Dedifferentiated amniotic fluid mesenchymal stem cell (primary cell): ENCODE results near the gene GOLGA6A.
"Not testable (repeated sequence)": the region's sequence is repeated elsewhere in the genome, so short reads cannot be mapped to it uniquely, and the experiment has no call there.

Experiments used
- DNase-seq: peaks from one replicate; pipeline ENCODE4 v3.0.0-alpha.2; 2016; ENCODE audit errors: extremely low spot score

Gene GOLGA6A

GRCh38 chr15:74082450-74082849 is at the start of gene GOLGA6A:
GOLGA6A (minus strand) TSS chr15:74082550; CDS start chr15:74082509, 41 bp downstream.
- not testable (repeated sequence) for DNase-seq

DNA sequence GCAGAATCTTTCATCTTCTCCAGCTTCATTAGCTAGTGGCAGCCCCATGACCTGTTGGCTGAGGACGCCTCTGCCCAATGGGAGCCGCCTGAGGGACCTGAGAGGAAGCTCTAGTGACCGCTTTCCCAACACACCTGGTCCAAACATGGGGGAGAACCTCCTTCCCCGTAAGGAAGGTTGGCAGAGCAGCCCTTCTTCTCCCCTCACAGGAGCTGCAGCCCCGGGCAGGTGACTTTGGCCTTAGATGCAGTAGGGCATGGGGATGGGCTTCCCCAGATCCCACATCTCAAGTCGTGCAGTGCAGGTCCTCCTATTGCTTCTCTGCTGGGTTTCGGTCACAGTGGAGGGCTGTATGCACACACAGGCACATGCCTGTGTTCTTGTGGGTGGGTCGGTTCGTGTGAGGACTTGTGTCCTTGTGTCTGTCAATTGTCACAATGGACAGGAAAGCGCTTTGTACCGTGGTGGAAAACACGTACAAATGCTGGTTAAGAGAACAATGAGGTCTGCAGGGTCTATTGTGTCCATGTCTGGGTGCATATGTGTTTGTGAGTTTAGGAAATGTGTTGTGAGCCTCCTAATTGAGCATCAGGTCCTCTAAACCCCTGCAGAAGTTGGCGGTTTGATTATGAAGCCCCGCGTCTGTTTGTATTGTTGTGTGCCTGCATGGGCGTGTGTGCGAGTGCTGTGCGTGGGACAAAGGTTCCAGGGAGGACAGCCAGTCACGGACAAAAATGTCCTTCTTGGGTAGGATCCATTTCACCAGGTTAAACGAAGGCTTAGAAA is 49.5 kb upstream of the GOLGA6A start:
- DNase-seq: no peak

GRCh38 chr15:74130849-74131627 is 48.7 kb upstream of the GOLGA6A start:
- DNase-seq: no peak

GRCh38 chr15:74130155-74130848 is 48.0 kb upstream of the GOLGA6A start, which contains the start of gene ISLR2:
ISLR2 (plus strand) TSS chr15:74130586; CDS start chr15:74132755, 2,169 bp downstream.
- DNase-seq: no peak

DNA sequence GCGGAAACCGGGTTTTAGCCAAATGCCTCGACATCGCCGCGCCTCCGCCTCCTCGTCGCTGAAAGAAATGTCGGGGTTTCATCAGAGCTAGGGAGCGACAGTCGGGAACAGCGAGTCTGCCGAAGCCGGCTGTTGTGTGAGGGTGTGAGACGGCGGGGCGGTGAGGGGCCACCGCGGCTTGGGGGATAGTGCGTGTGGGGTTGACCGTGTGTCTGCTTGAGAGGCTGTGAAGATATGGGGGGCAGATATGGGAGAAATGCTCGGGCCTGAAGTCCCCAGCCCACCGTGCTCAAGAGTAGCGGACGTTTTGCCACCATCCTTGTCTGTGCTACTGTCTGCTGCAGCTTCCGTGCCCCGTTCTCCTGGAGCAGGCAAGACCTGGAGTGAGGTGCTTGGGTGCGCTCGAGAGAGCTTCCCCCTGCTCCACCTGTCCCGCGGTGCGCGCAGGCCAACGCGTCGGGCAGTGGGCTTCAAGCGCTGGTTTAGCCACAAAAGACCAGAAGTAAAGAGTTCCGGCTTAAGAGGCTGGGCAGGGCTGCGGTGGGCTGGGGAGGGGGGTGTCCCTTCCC is 47.3 kb upstream of the GOLGA6A start:
- no peak for DNase-seq

DNA sequence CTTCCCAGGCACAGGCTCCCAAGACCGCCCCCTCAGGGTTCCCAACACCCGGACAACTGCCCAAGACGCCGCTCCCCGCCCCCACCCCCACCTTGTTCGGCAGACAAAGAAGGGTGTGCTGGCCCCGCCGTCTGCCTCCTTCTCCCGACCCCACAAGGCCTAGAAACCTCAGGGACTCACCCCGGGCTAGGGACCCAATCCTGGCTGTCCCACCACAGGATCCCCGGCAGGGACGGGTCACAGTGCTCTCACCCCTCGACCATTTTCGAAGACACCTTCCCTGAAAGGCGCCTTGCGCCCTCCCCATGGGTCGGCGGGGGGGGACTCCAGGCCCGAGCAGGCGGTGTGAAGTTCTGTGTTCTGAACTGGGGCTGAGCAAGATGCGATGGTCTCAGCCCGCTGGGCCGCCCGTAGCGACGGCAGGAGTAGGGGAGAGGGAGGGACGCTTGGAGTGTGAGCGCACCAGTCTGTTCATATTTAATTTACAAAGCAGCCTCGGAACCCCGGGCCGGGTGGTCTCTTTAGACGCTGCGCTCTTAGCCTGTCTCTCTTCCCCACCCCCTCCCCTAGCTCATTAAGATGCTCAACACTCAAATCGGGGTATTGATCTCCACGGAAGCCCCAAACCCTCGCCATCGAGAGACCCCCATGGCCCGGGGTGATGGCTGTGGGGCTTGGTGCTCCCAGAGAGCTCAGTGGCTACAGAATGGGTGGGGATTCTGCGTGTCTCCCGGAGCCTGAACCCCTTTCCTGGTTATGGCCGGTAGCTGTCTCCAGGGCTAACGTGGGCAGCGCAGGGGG is 46.6 kb upstream of the GOLGA6A start:
- DNase-seq: no peak

- no peak for DNase-seq
These were observed 45.8 kb upstream of the GOLGA6A start for GRCh38 chr15:74127954-74128784.

- DNase-seq: peak; percentile 79
These were observed 45.1 kb upstream of the GOLGA6A start for GRCh38 chr15:74127255-74127953.

DNA sequence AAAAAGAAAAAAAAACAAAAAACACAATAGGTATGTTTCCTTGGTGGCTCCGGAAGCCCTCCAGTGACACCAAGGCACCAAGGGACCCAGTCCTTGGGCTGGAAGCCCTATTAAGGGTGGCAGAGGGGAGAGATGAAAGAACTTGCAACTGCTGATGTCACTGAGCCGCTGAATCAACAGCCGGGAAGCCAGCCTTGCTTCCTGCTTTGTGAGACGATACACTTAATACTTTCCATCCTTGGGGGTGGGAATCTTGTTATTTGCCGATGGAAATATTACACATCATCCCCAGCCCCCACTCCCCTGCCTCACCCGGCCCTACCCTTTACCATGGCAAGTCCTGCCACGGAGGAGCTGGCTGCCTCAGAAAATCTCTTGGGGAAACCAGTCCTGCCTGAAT is 42.4 kb upstream of the GOLGA6A start:
- no peak for DNase-seq

GRCh38 chr15:74124196-74124595 is 41.8 kb upstream of the GOLGA6A start:
- DNase-seq: no peak

- DNase-seq: no peak
These were observed 41.3 kb upstream of the GOLGA6A start for GRCh38 chr15:74123658-74124057.

DNA sequence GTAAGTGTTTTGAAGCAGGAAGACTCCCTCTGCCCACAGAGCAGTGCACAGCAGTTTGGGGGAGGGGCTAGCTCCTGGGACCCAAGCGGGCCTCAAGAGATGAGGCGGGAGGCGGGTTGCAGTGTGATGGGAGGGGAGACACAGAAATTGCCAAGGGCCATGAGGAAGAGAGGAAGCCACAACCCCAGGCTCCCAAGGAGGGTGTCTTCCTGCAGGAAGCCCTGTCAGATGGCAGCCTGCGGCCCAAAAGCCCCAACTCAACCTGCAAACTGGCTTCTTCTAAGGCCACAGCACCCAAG is 40.7 kb upstream of the GOLGA6A start:
- no peak for DNase-seq

- DNase-seq: no peak
These were observed 40.2 kb upstream of the GOLGA6A start for GRCh38 chr15:74122403-74123130.

GRCh38 chr15:74121858-74122257 is 39.5 kb upstream of the GOLGA6A start:
- no peak for DNase-seq

DNA sequence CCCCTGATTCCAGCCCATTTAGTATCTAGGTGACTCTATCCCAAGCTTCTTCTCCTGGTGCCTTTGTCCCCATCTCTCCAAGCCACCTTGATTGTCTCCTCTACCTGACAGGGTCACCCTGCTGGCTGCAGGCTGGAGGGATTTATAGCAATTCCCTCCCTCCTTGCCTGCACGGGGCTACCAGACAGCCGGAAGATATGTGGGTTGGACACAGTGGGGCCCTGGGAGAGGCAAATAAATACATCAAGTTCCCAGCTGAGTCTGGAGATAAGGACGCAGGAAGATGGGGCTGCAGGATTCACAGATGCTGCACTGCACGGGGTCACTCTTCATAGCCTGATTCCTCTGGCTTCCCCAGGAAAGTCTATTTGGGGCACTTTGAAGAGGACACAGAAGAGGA is 38.7 kb upstream of the GOLGA6A start:
- DNase-seq: no peak

- DNase-seq: no peak
These were observed 38.1 kb upstream of the GOLGA6A start for GRCh38 chr15:74120426-74120825.

- no peak for DNase-seq
These were observed 27.4 kb upstream of the GOLGA6A start for GRCh38 chr15:74109713-74110112.

DNA sequence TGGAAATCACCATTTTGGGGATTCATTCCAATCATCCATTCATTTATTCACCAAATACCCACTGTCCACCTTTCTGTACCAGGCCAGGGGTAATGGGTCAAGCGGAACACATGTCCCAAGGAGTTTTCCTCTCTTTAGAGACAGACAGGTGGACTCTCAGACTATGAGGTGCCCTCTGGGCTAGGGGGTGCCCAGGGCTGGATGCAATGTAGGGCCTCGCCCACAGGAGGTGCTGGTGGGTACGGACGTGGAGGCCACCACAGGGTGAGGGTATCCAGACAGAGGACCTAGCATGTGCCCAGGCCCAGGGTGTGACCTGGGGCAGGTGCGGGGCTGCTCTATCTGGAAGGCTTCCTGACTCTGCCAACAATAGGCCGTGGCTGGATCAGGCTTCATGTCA is 26.3 kb upstream of the GOLGA6A start:
- not testable (repeated sequence) for DNase-seq

- no peak for DNase-seq
These were observed 25.8 kb upstream of the GOLGA6A start for GRCh38 chr15:74108111-74108510.
